ENCODE results near the gene BRAT1.

GRCh38 chr7:2514473-2515423, 40.6 kb downstream of the BRAT1 start:
- TF ChIP-seq, protein P1, sequence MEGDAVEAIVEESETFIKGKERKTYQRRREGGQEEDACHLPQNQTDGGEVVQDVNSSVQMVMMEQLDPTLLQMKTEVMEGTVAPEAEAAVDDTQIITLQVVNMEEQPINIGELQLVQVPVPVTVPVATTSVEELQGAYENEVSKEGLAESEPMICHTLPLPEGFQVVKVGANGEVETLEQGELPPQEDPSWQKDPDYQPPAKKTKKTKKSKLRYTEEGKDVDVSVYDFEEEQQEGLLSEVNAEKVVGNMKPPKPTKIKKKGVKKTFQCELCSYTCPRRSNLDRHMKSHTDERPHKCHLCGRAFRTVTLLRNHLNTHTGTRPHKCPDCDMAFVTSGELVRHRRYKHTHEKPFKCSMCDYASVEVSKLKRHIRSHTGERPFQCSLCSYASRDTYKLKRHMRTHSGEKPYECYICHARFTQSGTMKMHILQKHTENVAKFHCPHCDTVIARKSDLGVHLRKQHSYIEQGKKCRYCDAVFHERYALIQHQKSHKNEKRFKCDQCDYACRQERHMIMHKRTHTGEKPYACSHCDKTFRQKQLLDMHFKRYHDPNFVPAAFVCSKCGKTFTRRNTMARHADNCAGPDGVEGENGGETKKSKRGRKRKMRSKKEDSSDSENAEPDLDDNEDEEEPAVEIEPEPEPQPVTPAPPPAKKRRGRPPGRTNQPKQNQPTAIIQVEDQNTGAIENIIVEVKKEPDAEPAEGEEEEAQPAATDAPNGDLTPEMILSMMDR (conservative IDR thresholded peaks at IDR 0.05 in 1 of 2, IDR thresholded peaks at IDR 0.05 in 1 of 2; ENCODE audit: low read depth in 1 of 2, low read length in 2 of 2), result no peak
- TF ChIP-seq EZH2 (IDR thresholded peaks at IDR 0.05; ENCODE audit: low read length, missing control alignments), result no peak

All from fibroblast of lung (primary cell).